ENCODE measurements around the gene THRSP. TPM values are rescaled to one million over a fixed set of nuclear protein-coding genes. Genes with fewer than 3 reads are reported as not detected.

Gene THRSP
- total and polyA plus RNA-seq, 4 donors, result 30.9 to 90.1 (median 51.1) TPM; not detected in 1

DNA sequence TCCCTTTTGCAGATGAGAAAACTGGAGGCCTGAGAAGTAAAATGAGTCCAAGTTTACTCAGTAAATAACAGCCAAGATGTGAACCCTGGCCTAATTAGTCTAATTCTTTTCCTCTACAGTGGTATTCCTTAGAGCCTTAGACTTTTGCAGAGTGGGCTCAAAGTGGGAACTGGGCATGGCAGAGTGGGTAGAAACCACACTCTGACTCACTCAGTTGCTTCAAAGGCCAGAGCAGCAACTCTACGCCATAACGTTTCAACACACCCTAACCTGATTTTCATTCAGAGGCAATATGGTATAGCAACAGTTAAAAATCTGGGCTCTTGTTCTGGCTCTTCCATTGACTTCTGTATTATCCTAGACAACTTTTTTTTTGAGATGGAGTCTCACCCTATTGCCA lies 2.8 kb downstream of the THRSP start (continued):
- TF ChIP-seq JUND (IDR thresholded peaks at IDR 0.05) (no peak), GABPA (IDR thresholded peaks at IDR 0.05 in 1 of 2, conservative IDR thresholded peaks at IDR 0.05 in 1 of 2) (no peak)

DNA sequence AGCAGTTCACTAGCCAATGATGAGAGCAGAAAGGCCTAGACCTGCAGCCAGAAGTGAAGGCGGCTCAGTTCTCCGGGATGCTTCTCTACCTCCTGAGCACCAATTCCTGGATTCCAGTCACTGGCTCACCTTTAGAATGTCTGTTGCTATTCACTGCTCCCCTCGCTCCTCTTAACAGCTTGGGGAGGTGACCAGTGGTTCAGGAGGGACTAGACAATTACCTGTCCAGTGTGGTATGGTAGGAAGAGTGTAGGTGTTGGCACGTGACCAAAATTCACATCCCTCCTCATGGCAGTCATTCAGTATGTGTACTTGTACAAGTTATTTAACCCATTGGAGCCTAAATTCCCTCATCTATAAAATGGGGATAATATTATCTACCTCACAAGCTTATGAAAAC lies 4.0 kb downstream of the THRSP start:
- H3K27me3 ChIP-seq (ENCODE audit: control insufficient read depth in 4 of 4, insufficient read depth in 4 of 4, low read length in 3 of 4), result no peaks in the 10 kb centered on the region
- DNase-seq (ENCODE audit: low spot score), result no peak
- H3K4me3 ChIP-seq (ENCODE audit: low read depth in 1 of 3, low read length in 3 of 3), result no peak overlapping the region
- no peak overlapping the region for H3K27ac ChIP-seq (ENCODE audit: low read depth in 1 of 2, low read length in 2 of 2)
- no peaks in the 10 kb centered on the region for H3K9me3 ChIP-seq (ENCODE audit: control insufficient read depth in 4 of 4, low read length in 3 of 4)
- H3K4me1 ChIP-seq (ENCODE audit: control insufficient read depth in 4 of 4, insufficient read depth in 4 of 4, low read length in 3 of 4), result peaks cover 5 to 34% (median 13%) of the 10 kb centered on the region in 4 donors
- H3K9ac ChIP-seq (ENCODE audit: low read depth in 1 of 2, low read length in 2 of 2), result no peak overlapping the region
- peaks cover 5 to 27% (median 16%) of the 10 kb centered on the region in 4 donors for H3K36me3 ChIP-seq (ENCODE audit: control insufficient read depth in 4 of 4, insufficient read depth in 3 of 4, low read depth in 1 of 4, low read length in 3 of 4)
- no peak for TF ChIP-seq RXRA (IDR thresholded peaks at IDR 0.05)
- no peak for TF ChIP-seq NR2F2 (IDR thresholded peaks at IDR 0.05)
- no peak for TF ChIP-seq ZBTB33 (IDR thresholded peaks at IDR 0.05)
- no peak for TF ChIP-seq MAX (IDR thresholded peaks at IDR 0.05)
- TF ChIP-seq HNF4G (IDR thresholded peaks at IDR 0.05), result no peak
- TF ChIP-seq, protein P1, sequence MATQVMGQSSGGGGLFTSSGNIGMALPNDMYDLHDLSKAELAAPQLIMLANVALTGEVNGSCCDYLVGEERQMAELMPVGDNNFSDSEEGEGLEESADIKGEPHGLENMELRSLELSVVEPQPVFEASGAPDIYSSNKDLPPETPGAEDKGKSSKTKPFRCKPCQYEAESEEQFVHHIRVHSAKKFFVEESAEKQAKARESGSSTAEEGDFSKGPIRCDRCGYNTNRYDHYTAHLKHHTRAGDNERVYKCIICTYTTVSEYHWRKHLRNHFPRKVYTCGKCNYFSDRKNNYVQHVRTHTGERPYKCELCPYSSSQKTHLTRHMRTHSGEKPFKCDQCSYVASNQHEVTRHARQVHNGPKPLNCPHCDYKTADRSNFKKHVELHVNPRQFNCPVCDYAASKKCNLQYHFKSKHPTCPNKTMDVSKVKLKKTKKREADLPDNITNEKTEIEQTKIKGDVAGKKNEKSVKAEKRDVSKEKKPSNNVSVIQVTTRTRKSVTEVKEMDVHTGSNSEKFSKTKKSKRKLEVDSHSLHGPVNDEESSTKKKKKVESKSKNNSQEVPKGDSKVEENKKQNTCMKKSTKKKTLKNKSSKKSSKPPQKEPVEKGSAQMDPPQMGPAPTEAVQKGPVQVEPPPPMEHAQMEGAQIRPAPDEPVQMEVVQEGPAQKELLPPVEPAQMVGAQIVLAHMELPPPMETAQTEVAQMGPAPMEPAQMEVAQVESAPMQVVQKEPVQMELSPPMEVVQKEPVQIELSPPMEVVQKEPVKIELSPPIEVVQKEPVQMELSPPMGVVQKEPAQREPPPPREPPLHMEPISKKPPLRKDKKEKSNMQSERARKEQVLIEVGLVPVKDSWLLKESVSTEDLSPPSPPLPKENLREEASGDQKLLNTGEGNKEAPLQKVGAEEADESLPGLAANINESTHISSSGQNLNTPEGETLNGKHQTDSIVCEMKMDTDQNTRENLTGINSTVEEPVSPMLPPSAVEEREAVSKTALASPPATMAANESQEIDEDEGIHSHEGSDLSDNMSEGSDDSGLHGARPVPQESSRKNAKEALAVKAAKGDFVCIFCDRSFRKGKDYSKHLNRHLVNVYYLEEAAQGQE (IDR thresholded peaks at IDR 0.05), result no peak
- TF ChIP-seq SP1 (IDR thresholded peaks at IDR 0.05), result no peak
- TF ChIP-seq FOXA2 (IDR thresholded peaks at IDR 0.05), result no peak
- TF ChIP-seq HNF4A (conservative IDR thresholded peaks at IDR 0.05), result no peak
- no peak for TF ChIP-seq RAD21 (IDR thresholded peaks at IDR 0.05)
- no peak for TF ChIP-seq EGR1 (IDR thresholded peaks at IDR 0.05; ENCODE audit: low read depth in 2 of 2)
- TF ChIP-seq TAF1 (conservative IDR thresholded peaks at IDR 0.05), result no peak
- TF ChIP-seq FOXA1 (IDR thresholded peaks at IDR 0.05), result no peak
- TF ChIP-seq, protein P2, sequence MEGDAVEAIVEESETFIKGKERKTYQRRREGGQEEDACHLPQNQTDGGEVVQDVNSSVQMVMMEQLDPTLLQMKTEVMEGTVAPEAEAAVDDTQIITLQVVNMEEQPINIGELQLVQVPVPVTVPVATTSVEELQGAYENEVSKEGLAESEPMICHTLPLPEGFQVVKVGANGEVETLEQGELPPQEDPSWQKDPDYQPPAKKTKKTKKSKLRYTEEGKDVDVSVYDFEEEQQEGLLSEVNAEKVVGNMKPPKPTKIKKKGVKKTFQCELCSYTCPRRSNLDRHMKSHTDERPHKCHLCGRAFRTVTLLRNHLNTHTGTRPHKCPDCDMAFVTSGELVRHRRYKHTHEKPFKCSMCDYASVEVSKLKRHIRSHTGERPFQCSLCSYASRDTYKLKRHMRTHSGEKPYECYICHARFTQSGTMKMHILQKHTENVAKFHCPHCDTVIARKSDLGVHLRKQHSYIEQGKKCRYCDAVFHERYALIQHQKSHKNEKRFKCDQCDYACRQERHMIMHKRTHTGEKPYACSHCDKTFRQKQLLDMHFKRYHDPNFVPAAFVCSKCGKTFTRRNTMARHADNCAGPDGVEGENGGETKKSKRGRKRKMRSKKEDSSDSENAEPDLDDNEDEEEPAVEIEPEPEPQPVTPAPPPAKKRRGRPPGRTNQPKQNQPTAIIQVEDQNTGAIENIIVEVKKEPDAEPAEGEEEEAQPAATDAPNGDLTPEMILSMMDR (IDR thresholded peaks at IDR 0.05; ENCODE audit: low read depth, low read length, missing input control), result no peak
- no peak for TF ChIP-seq GABPA (IDR thresholded peaks at IDR 0.05 in 1 of 2, conservative IDR thresholded peaks at IDR 0.05 in 1 of 2)
- WGBS, result 84% methylated on average over 4 of the region's 4 CpGs
